Upper lobe of left lung (tissue), 6 donors: Measurements from ENCODE around the gene SPTY2D1. TPM values are rescaled to one million over a fixed set of nuclear protein-coding genes. Genes with fewer than 3 reads are reported as not detected.
"Not testable (repeated sequence)": the region's sequence is repeated elsewhere in the genome, so short reads cannot be mapped to it uniquely, and the experiment has no call there.

Experiments
- ATAC-seq, 2 donors: fragments of 200-7000 bp; cut with Tn5 transposase; one replicate each; pipeline ENCODE4 v1.9.1; 2022; ENCODE audit warnings: mild to moderate bottlenecking in 2 of 2, moderate library complexity in 2 of 2; ENCODE audit not compliant: low FRiP score in 2 of 2
- DNase-seq, 2 donors: peaks; one replicate each; pipeline ENCODE4 v3.0.0-alpha.2; 2019 to 2020
- H3K27ac ChIP-seq, 4 donors: fragments of 200-600 bp; sonication (generic); one replicate each; pipeline ENCODE4 v1.5.1; 2016 to 2019
- H3K27me3 ChIP-seq, 4 donors: fragments of 200-600 bp; sonication (generic); one replicate each; pipeline ENCODE4 v1.5.1; 2017 to 2019
- H3K36me3 ChIP-seq, 4 donors: fragments of 200-600 bp; sonication (generic); one replicate each; pipeline ENCODE4 v1.5.1; 2016 to 2019
- H3K4me1 ChIP-seq, 4 donors: fragments of 200-600 bp; sonication (generic); one replicate each; pipeline ENCODE4 v1.5.1; 2018 to 2019
- H3K4me3 ChIP-seq, 4 donors: fragments of 200-600 bp; sonication (generic); one replicate each; pipeline ENCODE4 v1.5.1; 2017 to 2019; ENCODE audit warnings: mild to moderate bottlenecking in 2 of 4, moderate library complexity in 1 of 4
- H3K9me3 ChIP-seq, 4 donors: fragments of 200-600 bp; sonication (generic); one replicate each; pipeline ENCODE4 v1.5.1; 2018 to 2019
- EP300 ChIP-seq, 4 donors: sonication (generic); formaldehyde crosslinking; IDR thresholded peaks; one replicate each; pipeline ENCODE4 v1.5.1; 2017; ENCODE audit warnings: antibody characterized with exemption in 4 of 4, control low read depth in 2 of 4
- POLR2A ChIP-seq, 4 donors: fragments of 450-650 bp; IDR thresholded peaks; one replicate each; pipeline ENCODE4 v1.5.1; 2016 to 2017; ENCODE audit warnings: antibody characterized with exemption in 4 of 4, mild to moderate bottlenecking in 2 of 4
- POLR2AphosphoS5 ChIP-seq, 2 donors: sonication (generic); formaldehyde crosslinking; IDR thresholded peaks; one replicate each; pipeline ENCODE4 v1.5.1; 2017; ENCODE audit warnings: antibody characterized with exemption in 2 of 2
- WGBS, 2 donors: methylation state at CpG; one replicate each; pipeline ENCODE4 v1.1.5; 2017 to 2018; 5-methylcytosine and 5-hydroxymethylcytosine counted together
- total RNA-seq, 6 donors: library from RNA; depleted of rRNA in 4 of 6; stranded (reverse); fragments of >200 nt in 4 of 6; gene quantifications; one replicate each; pipeline versions ENCODE4 v1.1.0 to v1.2.1, GENCODE V29; 2016 to 2021
- TF ChIP-seq, protein P1 (sequence below), 6 experiments: fragments of 450-650 bp in 4 of 6; fragments of 200-600 bp in 2 of 6; sonication (generic) in 2 of 6; IDR thresholded peaks; one replicate each; pipeline ENCODE4 v1.5.1; 2016 to 2019; ENCODE audit warnings: antibody characterized with exemption in 6 of 6
- donor health status: DM: no; HTN: no; CAD: no; lungs with moderate emphysema.
- donor health status: DM: no; HTN: yes; CAD: no; lungs with severe emphysema.

Gene SPTY2D1
- total RNA-seq, 6 donors from 2014 or later, result 10.0 to 25.5 (median 18.6) TPM

DNA sequence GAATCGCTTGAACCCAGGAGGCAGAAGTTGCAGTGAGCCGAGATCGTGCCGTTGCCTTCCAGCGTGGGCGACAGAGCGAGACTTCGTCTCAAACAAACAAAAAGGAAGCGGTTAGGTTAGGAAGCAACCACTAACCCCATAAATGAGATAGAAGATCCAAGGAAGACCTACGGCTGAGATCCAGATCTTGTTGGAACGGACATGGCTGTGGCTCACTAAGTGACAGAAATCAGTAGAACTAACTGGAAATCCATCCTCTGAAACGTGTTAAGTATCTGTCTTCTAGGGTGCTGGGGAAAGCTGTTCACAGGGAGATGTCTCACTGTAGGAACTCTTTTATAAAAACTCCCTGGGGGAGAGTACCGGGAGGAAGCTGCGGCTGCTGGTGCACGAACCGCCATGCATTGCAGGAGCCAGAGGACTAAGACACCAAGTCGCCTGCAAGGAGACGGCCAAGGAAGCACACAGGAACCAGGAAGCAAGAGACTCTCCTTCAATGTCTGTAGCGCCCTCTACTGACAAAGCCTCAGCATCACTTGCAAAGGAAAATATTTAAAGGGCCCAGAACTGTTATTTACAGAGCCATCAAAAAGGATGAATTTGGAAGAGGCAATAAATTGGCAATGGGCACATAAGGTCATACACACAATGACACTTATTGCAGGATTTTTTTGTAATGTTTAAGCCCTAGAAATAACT is 16.9 kb upstream of the SPTY2D1 start:
- ATAC-seq, result peak in 1 of 2 donors; percentile 70
- TF ChIP-seq EP300 (IDR thresholded peaks at IDR 0.05) (no peak), POLR2A (IDR thresholded peaks at IDR 0.05) (no peak), POLR2AphosphoS5 (IDR thresholded peaks at IDR 0.05) (no peak)
- TF ChIP-seq, protein P1, sequence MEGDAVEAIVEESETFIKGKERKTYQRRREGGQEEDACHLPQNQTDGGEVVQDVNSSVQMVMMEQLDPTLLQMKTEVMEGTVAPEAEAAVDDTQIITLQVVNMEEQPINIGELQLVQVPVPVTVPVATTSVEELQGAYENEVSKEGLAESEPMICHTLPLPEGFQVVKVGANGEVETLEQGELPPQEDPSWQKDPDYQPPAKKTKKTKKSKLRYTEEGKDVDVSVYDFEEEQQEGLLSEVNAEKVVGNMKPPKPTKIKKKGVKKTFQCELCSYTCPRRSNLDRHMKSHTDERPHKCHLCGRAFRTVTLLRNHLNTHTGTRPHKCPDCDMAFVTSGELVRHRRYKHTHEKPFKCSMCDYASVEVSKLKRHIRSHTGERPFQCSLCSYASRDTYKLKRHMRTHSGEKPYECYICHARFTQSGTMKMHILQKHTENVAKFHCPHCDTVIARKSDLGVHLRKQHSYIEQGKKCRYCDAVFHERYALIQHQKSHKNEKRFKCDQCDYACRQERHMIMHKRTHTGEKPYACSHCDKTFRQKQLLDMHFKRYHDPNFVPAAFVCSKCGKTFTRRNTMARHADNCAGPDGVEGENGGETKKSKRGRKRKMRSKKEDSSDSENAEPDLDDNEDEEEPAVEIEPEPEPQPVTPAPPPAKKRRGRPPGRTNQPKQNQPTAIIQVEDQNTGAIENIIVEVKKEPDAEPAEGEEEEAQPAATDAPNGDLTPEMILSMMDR (IDR thresholded peaks at IDR 0.05), result peak; percentile 40 to 57 (median 51)
- DNase-seq, result peak; percentile 40 to 58
- Histone ChIP-seq H3K36me3 (no peaks in the 10 kb centered on the region), H3K27ac (no peak overlapping the region), H3K9me3 (no peaks in the 10 kb centered on the region), H3K4me1 (no peaks in the 10 kb centered on the region), H3K4me3 (no peak overlapping the region), H3K27me3 (no peaks in the 10 kb centered on the region)
- 76% methylated on average over 19 of the region's 19 CpGs for WGBS, 2 donors

DNA sequence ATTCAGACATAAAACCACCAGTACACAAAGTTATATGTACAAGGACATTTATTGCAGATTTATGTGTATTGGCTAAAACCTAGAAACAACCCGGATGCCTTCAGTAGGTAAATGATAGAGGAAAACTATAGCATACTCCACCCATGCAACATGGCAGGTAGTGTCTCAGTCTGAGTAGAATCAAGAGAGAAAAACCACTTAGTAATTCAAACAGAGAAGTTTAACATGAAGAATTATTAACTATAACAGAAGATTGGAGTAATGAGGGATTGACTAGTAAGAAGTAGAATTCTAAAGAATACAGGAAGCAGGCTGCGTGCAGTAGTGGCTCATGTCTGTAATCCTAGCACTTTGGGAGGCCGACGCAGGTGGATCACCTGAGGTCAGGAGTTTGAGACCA is 16.2 kb upstream of the SPTY2D1 start:
- TF ChIP-seq, protein P1 (IDR thresholded peaks at IDR 0.05), result no peak
- no peak for TF ChIP-seq POLR2AphosphoS5 (IDR thresholded peaks at IDR 0.05)
- TF ChIP-seq EP300 (IDR thresholded peaks at IDR 0.05), result no peak
- TF ChIP-seq POLR2A (IDR thresholded peaks at IDR 0.05), result no peak
- Histone ChIP-seq H3K27ac (no peak overlapping the region), H3K27me3 (no peaks in the 10 kb centered on the region), H3K9me3 (no peaks in the 10 kb centered on the region), H3K4me1 (no peaks in the 10 kb centered on the region), H3K4me3 (no peak overlapping the region), H3K36me3 (no peaks in the 10 kb centered on the region)
- WGBS, 2 donors, result 79 to 84% methylated on average over 4 of the region's 4 CpGs
- ATAC-seq (no peak), DNase-seq (no peak)

DNA sequence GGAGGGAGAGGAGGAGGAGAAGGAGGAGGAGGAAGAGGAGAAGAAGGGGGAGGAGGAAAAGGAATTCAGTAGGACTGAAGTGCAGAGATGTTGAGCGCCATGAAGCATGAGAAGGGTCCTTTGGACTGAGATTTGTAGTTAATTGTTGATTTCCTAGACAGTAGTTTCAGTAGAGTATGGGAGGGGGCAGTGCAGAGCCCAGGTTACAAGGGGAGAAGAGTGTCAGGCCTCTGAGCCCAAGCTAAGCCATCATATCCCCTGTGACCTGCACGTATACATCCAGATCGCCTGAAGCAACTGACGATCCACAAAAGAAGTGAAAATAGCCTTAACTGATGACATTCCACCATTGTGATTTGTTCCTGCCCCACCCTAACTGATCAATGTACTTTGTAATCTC is 8.9 kb upstream of the SPTY2D1 start:
- not testable (repeated sequence) for H3K4me1 ChIP-seq, H3K27me3 ChIP-seq, ATAC-seq, DNase-seq, H3K27ac ChIP-seq, H3K36me3 ChIP-seq, H3K9me3 ChIP-seq, H3K4me3 ChIP-seq
- 71 to 82% methylated on average over 4 of the region's 4 CpGs for WGBS, 2 donors

DNA sequence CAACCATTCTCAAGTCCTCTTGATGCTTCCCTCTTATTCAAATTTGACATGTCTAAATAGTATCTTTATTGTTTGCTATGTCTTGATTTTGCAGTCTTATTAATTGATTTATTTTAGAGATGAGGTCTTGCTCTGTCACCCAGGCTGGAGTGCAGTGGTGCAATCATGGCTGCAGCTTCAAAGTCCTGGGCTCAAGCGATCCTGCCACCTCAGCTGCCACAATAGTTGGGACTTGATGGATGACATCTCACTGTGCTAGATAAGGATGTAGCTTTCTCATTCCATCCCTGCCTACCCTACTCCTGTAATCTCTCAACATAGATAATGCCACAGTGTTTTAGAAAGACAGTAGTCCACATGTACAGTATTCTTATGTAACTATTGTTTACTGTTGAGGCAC is 7.5 kb upstream of the SPTY2D1 start:
- ATAC-seq, result no peak
- no peaks in the 10 kb centered on the region for H3K4me1 ChIP-seq
- DNase-seq, result no peak
- H3K4me3 ChIP-seq, result no peak overlapping the region
- 32 to 40% methylated on average over 1 of the region's 1 CpG for WGBS, 2 donors
- TF ChIP-seq POLR2AphosphoS5 (IDR thresholded peaks at IDR 0.05), result no peak
- no peak for TF ChIP-seq POLR2A (IDR thresholded peaks at IDR 0.05)
- TF ChIP-seq, protein P1 (IDR thresholded peaks at IDR 0.05), result no peak
- TF ChIP-seq EP300 (IDR thresholded peaks at IDR 0.05), result no peak
- no peaks in the 10 kb centered on the region for H3K9me3 ChIP-seq
- no peak overlapping the region for H3K27ac ChIP-seq
- no peaks in the 10 kb centered on the region for H3K36me3 ChIP-seq
- H3K27me3 ChIP-seq, result no peaks in the 10 kb centered on the region

DNA sequence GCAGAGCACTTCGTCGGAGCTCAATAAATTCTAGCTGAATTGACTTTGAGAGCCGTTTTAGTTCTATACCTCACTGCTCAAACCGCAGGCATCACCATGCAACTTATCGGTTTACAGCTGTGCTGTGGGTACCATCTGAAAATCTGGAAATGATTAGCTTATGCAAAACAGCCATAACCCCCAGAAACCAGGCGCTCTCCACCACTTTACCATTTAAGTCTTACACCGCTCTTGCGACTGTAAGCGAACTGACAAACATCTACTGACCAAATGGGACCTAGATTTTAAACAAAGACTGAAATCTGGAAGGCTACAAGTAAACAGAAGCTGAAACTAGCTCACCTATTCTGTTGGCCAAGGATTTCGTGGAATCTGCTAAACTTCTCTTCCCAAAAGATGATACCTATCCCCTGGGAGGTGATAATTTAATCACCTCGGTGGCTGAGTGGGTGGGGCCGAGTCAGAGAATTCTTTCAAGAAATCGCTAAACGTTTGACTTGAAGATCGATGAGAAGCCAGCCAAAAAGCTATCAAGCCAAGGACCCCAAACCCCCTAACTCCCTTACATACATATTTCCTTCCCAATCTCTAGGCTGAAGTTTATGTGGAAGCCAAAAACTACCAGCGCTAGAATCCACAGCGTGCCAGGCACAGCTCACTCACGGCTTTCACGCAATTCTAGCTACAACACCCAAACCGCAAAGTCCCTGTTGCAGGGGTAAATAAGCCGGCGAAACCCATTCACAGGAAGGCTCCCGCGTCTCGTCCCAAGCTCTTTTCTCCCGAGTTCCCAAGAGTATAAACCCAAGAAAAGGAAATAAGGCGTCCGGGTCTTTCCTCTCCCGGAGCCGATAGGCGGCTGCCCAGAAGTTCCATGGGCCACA is 644 bp downstream of the SPTY2D1 start:
- Histone ChIP-seq H3K27ac (peak overlapping the region; percentile 93 to 95 (median 95)), H3K9me3 (no peaks in the 10 kb centered on the region), H3K27me3 (no peaks in the 10 kb centered on the region), H3K4me1 (peaks cover 16 to 22% (median 19%) of the 10 kb centered on the region in 4 donors), H3K36me3 (no peaks in the 10 kb centered on the region), H3K4me3 (peak overlapping the region; percentile 69 to 92 (median 80))
- 9 to 10% methylated on average over 29 to 31 of the region's 31 CpGs for WGBS, 2 donors
- DNase-seq (no peak), ATAC-seq (peak in 1 of 2 donors; percentile 0)
- TF ChIP-seq, protein P1 (IDR thresholded peaks at IDR 0.05), result no peak
- TF ChIP-seq EP300 (IDR thresholded peaks at IDR 0.05), result no peak
- TF ChIP-seq POLR2A (IDR thresholded peaks at IDR 0.05), result no peak
- TF ChIP-seq POLR2AphosphoS5 (IDR thresholded peaks at IDR 0.05), result no peak
